GM10248 (cell line): Measurements from ENCODE around the gene ZMIZ1.
A peak's percentile ranks its signal among the peaks of the same experiment; 100 is the strongest.

Experiments
- CTCF ChIA-PET: fragments of 300-600 bp; sonication (Branson Sonifier 250); formaldehyde crosslinking; extraction: SDS; loops from one replicate; lab custom pipeline; 2021; ENCODE audit warnings: antibody characterized with exemption; lab: Yijun Ruan, JAX
- POLR2A ChIA-PET: fragments of 350-650 bp; sonication (Branson Sonifier 250); formaldehyde crosslinking; extraction: SDS; loops from one replicate; lab custom pipeline; 2020; ENCODE audit warnings: antibody characterized with exemption; lab: Yijun Ruan, JAX
- DNase-seq: peaks from one replicate; pipeline ENCODE4 v3.0.0; 2012; ENCODE audit errors: extremely low spot score
- CTCF ChIP-seq: IDR thresholded peaks from 2 replicates; pipeline ENCODE4 v1.5.1; 2012; ENCODE audit warnings: mild to moderate bottlenecking, low read depth; ENCODE audit errors: extremely low read depth, missing control alignments, control extremely low read depth

ZMIZ1 gene

GRCh38 chr10:79355420-79356017, 286.8 kb downstream of the ZMIZ1 start:
- CTCF ChIA-PET: interaction anchor here (1.2 to 2.3 kb wide), 4 partner anchors 9 to 19 kb away, joined by 4 to 16 read pairs (median 5); no protein-coding TSS in a partner anchor
- POLR2A ChIA-PET: no interaction called here
- DNase-seq: peak; percentile 5
- no peak for TF ChIP-seq CTCF

GRCh38 chr10:79356104-79356503, 287.3 kb downstream of the ZMIZ1 start:
- ChIA-PET POLR2A (no interaction called here), CTCF (interaction anchor here (0.9 to 2.4 kb wide), 4 partner anchors 8 to 19 kb away, joined by 4 to 12 read pairs (median 5); no protein-coding TSS in a partner anchor)
- peak; percentile 13 for DNase-seq
- TF ChIP-seq CTCF: no peak

GRCh38 chr10:79357180-79357579, 288.4 kb downstream of the ZMIZ1 start:
- POLR2A ChIA-PET: interaction anchor here (0.8 to 0.9 kb wide), 2 partner anchors 8 to 33 kb away, joined by 3 to 6 read pairs; no protein-coding TSS in a partner anchor
- CTCF ChIA-PET: interaction anchor here (0.8 to 2.4 kb wide), 3 partner anchors 9 to 18 kb away, joined by 3 to 12 read pairs (median 4); no protein-coding TSS in a partner anchor
- DNase-seq: no peak
- no peak for TF ChIP-seq CTCF

GRCh38 chr10:79358811-79359210, 290.0 kb downstream of the ZMIZ1 start:
- ChIA-PET POLR2A (no interaction called here), CTCF (interaction anchor here (0.8 to 1.7 kb wide), 5 partner anchors 14 to 109 kb away, joined by 3 to 10 read pairs (median 4); no protein-coding TSS in a partner anchor)
- TF ChIP-seq CTCF: no peak
- peak; percentile 29 for DNase-seq

GRCh38 chr10:79359816-79360498, 291.2 kb downstream of the ZMIZ1 start:
- DNase-seq: peak; percentile 7
- ChIA-PET POLR2A (interaction anchor here (0.7 kb wide), 1 partner anchor 79 kb away, joined by 3 read pairs; no protein-coding TSS in a partner anchor), CTCF (interaction anchor here (1.1 to 1.7 kb wide), 3 partner anchors 12 to 14 kb away, joined by 3 to 5 read pairs (median 4); no protein-coding TSS in a partner anchor)
- no peak for TF ChIP-seq CTCF
